H1 (cell line): ENCODE data around the gene DUSP3.

ENCODE experiments used
- CHD2 ChIP-seq: IDR thresholded peaks from 2 replicates; pipeline ENCODE4 v1.6.1; 2012; ENCODE audit warnings: low read length, improper control_type of control experiment
- CHD7 ChIP-seq: fragments of 300-600 bp; sonication (generic); IDR thresholded peaks from 2 replicates; pipeline ENCODE4 v1.7.1; 2012; ENCODE audit warnings: low read length, moderate library complexity, mild to moderate bottlenecking, inconsistent platforms; ENCODE audit not compliant: insufficient replicate concordance
- HDAC6 ChIP-seq: IDR thresholded peaks from one replicate; pipeline ENCODE4 v1.7.1; 2012; ENCODE audit warnings: low read depth, mild to moderate bottlenecking, inconsistent platforms, low read length, moderate library complexity
- POLR2A ChIP-seq, 2 experiments: IDR thresholded peaks; 1 replicate in 1 of 2; 2 replicates in 1 of 2; pipeline ENCODE4 v1.6.1; 2011; ENCODE audit warnings: low read depth in 2 of 2, low read length in 2 of 2, mild to moderate bottlenecking in 2 of 2; ENCODE audit errors: control extremely low read depth in 1 of 2
- RAD21 ChIP-seq, 2 experiments: IDR thresholded peaks in 1 of 2; conservative IDR thresholded peaks in 1 of 2; 2 replicates each; pipeline ENCODE4 v1.6.1; 2011; ENCODE audit warnings: low read depth in 2 of 2, low read length in 2 of 2, improper control_type of control experiment in 1 of 2, inconsistent platforms in 1 of 2, mild to moderate bottlenecking in 1 of 2, moderate library complexity in 1 of 2
- SIN3A ChIP-seq, 2 experiments: IDR thresholded peaks in 1 of 2; conservative IDR thresholded peaks in 1 of 2; 2 replicates each; pipeline ENCODE4 v1.6.1; 2011 to 2012; ENCODE audit warnings: low read length in 2 of 2, improper control_type of control experiment in 1 of 2, low read depth in 1 of 2, mild to moderate bottlenecking in 1 of 2
- TAF1 ChIP-seq: IDR thresholded peaks from 2 replicates; pipeline ENCODE4 v1.6.1; 2011; ENCODE audit warnings: mild to moderate bottlenecking, low read depth, low read length
- TF ChIP-seq, protein P1 (sequence below), 3 experiments: IDR thresholded peaks; 1 replicate in 2 of 3; 2 replicates in 1 of 3; pipeline versions ENCODE4 v1.5.1 to v1.6.1; 2011; ENCODE audit warnings: low read length in 3 of 3, mild to moderate bottlenecking in 3 of 3, inconsistent platforms in 2 of 3, low read depth in 1 of 3, moderate library complexity in 1 of 3; ENCODE audit not compliant: insufficient read depth in 1 of 3; ENCODE audit errors: control extremely low read depth in 1 of 3

DNA sequence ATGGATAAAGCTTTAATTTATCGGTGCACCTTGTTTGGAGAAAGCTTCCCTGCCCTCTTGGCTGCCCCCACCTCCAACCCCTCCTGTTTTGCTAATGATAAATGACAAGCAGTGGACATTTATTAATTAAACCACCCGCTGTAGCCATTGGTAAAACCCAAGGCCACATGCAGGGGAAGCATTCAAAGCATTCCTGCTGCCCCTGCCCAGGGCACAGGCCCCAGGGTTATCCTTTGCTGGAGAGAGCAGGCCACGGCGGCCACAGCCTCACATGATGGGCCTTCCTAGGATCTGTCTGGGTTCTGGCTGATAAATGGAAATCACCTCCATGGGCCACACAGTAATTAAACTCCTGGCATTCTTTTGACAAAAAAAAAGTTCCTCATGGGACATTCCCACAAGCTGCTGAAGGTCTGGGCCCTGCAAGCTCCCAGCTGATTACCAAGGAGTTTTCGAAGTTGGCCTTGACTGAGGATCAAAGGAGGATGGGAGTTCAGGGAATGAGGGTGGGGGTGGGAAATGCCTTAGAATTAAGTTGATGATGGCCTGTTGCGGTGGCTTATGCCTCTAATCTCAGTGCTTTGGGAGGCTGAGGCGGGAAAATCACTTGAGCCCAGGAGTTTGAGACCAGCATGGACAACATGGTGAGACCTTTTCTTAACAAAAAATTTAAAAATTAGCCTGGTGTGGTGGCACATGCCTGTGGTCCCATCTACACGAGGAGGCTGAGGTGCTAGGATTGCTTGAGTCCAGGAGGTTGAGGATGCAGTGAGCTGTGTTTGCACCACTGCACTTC, 55.7 kb downstream of the DUSP3 start:
- no peak for TF ChIP-seq SIN3A (conservative IDR thresholded peaks at IDR 0.05 in 1 of 2, IDR thresholded peaks at IDR 0.05 in 1 of 2; ENCODE audit: low read depth in 1 of 2, low read length in 2 of 2)
- no peak for TF ChIP-seq RAD21 (IDR thresholded peaks at IDR 0.05 in 1 of 2, conservative IDR thresholded peaks at IDR 0.05 in 1 of 2; ENCODE audit: low read depth in 2 of 2, low read length in 2 of 2)
- no peak for TF ChIP-seq POLR2A (IDR thresholded peaks at IDR 0.05; ENCODE audit: control extremely low read depth in 1 of 2, low read depth in 2 of 2, low read length in 2 of 2)
- TF ChIP-seq TAF1 = no peak
- no peak for TF ChIP-seq CHD2
- no peak for TF ChIP-seq CHD7
- TF ChIP-seq, protein P1, sequence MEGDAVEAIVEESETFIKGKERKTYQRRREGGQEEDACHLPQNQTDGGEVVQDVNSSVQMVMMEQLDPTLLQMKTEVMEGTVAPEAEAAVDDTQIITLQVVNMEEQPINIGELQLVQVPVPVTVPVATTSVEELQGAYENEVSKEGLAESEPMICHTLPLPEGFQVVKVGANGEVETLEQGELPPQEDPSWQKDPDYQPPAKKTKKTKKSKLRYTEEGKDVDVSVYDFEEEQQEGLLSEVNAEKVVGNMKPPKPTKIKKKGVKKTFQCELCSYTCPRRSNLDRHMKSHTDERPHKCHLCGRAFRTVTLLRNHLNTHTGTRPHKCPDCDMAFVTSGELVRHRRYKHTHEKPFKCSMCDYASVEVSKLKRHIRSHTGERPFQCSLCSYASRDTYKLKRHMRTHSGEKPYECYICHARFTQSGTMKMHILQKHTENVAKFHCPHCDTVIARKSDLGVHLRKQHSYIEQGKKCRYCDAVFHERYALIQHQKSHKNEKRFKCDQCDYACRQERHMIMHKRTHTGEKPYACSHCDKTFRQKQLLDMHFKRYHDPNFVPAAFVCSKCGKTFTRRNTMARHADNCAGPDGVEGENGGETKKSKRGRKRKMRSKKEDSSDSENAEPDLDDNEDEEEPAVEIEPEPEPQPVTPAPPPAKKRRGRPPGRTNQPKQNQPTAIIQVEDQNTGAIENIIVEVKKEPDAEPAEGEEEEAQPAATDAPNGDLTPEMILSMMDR (IDR thresholded peaks at IDR 0.05; ENCODE audit: control extremely low read depth in 1 of 3, insufficient read depth in 1 of 3, low read depth in 1 of 3, low read length in 3 of 3) = no peak
- TF ChIP-seq HDAC6 = no peak
